HG02885 (cell line): ENCODE results near the gene OPN1MW3.
"Not testable (repeated sequence)": the region's sequence is repeated elsewhere in the genome, so short reads cannot be mapped to it uniquely, and the experiment has no call there.

Experiments
- ATAC-seq: cut with Tn5 transposase; IDR thresholded peaks from one replicate; pipeline ENCODE4 v1.9.1; 2021; ENCODE audit warnings: mild to moderate bottlenecking; ENCODE audit not compliant: unreplicated experiment, poor library complexity

Gene OPN1MW3

DNA sequence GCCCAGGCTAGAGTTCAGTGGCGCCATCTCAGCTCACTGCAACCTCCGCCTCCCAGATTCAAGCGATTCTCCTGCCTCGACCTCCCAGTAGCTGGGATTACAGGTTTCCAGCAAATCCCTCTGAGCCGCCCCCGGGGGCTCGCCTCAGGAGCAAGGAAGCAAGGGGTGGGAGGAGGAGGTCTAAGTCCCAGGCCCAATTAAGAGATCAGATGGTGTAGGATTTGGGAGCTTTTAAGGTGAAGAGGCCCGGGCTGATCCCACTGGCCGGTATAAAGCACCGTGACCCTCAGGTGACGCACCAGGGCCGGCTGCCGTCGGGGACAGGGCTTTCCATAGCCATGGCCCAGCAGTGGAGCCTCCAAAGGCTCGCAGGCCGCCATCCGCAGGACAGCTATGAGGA lies at the start of gene OPN1MW3:
TSS of gene OPN1MW3 (plus strand) at position 301 of the 400 bp plus-strand sequence. CDS start at position 339, 38 bp downstream.
- not testable (repeated sequence) for ATAC-seq

DNA sequence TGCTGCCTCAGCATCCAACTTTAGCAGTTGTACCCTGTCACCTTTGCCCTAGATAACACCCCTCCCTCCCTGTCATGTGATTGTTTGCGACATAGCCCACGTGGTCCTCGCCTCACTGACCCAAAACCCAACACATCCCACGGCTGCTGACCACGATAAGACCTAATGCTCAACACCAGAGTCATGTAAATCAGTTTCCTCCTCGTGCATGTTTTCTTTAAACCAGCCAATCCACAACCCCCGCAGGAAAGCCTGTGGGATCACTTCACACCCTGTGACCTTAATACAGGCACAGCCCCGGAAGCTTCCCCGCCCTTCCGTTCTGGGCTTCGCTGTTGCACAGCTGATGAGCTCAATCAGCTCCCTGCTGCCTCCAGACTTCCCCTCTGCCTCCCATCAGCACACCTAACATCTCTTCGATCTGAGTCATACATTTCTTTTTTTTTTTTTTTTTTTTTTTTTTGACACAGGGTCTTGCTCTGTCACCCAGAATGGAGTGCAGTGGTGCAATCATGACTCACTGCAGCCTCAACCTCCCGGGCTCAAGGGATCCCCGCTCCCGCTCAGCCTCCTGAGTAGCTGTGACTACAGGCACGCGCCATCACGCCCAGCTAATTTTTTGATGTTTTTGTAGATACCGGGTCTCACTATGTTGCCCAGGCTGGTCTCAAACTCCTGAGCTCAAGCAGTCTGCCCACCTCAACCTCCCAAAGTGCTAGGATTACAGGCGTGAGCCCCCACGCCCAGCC lies 47.5 kb upstream of the OPN1MW3 start:
- ATAC-seq: peak; percentile 71

DNA sequence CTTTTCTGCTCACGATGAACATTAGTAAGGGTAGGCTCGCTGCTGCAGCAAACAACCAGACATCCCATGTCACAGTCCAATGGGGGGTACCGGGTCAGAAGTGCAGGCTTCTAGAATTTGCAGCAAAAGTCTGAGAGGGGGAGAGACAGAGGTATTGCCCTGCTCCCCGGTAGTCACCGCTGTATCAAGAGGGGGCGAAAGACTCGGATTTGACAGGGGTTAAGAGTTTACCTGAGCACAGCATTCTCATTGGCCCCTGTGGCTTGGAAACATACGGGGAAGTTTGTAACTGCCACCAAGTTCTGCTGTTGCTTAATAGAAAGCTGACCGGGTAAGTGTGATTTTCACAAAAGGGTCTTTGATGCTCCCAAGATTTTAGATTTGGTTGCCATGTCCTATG lies 46.3 kb upstream of the OPN1MW3 start:
- ATAC-seq: not testable (repeated sequence)

DNA sequence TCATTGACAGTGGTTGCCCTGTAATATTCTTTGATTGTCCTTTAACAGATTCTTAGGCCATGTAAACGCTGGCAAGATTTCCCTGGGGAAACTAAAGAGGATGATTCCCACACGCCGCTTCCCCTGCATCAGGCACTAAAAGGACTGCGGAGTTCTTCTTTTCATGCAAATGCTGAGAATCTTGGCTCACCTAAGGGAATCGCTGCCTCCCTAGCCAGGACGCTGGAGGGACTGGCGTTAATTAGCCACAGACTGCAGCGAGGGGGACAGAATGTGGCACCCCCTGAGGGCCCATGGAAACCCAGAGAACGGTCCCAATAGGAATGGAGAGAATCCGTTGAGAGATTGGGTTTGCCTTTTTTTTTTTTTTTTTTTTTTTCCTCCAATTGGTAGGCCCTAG lies 45.9 kb upstream of the OPN1MW3 start:
- not testable (repeated sequence) for ATAC-seq

DNA sequence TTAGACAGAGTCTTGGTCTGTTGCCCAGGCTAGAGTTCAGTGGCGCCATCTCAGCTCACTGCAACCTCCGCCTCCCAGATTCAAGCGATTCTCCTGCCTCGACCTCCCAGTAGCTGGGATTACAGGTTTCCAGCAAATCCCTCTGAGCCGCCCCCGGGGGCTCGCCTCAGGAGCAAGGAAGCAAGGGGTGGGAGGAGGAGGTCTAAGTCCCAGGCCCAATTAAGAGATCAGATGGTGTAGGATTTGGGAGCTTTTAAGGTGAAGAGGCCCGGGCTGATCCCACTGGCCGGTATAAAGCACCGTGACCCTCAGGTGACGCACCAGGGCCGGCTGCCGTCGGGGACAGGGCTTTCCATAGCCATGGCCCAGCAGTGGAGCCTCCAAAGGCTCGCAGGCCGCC lies 37.9 kb upstream of the OPN1MW3 start, which contains the start of gene OPN1MW2:
TSS of gene OPN1MW2 (plus strand) at position 301 of the 400 bp plus-strand sequence. CDS start at position 361, 60 bp downstream.
- not testable (repeated sequence) for ATAC-seq

DNA sequence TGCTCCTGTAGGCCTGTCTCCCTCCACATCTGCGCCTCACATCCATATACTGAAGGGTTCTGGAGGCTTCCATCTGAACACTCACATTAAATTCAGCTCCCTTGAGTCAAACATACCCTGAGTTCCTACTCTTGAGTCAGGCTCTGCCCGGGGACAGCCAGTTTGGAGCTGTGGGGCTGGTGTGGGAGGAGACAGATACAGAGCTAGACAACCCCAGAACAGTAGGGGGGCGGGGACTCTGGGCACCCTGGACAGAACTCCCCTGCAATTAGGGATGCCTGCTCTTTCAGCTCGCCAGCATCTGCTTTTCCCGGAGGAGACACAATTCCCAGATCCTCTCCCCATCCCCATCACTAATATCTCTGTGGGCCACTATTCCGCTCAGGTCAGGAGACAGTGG lies 32.1 kb upstream of the OPN1MW3 start:
- ATAC-seq: not testable (repeated sequence)

DNA sequence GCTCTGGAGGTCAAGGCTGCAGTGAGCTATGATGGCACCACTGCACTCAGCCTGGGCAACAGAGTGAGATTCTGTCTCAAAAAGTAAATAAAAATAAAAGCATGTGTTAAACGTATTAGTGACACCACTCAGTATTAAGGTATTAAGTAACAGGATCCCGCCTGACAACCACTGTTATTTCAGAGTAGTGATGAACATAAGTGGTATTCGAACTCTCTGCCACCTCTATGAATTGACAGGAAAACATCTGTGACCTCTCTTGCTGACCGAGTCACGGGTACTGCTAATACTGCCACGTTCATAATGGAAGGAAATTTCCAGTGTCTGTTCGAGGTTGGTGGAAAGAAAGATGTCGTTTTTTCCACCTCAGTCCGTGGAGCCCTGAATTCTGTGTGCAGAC lies 30.7 kb upstream of the OPN1MW3 start:
- not testable (repeated sequence) for ATAC-seq

DNA sequence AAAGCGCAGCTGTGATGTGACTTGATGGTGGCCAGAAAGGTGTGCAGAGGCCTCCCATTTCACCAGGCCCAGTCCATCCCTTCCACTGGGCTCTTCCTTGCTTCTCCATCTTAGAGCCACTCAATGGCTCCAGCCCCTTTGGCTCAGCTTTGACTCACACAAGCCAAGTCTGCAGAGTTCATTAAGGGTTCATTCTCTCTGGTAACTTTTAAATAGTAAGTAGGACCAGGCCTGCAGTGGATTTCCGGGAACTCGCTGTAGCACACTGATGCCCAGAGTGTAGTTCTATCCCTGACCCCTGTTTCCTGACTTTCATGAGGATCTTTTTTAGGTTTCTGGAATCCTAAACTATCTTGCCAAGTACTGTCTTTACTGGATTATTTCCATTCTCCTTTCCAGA lies 25.9 kb upstream of the OPN1MW3 start:
- not testable (repeated sequence) for ATAC-seq

DNA sequence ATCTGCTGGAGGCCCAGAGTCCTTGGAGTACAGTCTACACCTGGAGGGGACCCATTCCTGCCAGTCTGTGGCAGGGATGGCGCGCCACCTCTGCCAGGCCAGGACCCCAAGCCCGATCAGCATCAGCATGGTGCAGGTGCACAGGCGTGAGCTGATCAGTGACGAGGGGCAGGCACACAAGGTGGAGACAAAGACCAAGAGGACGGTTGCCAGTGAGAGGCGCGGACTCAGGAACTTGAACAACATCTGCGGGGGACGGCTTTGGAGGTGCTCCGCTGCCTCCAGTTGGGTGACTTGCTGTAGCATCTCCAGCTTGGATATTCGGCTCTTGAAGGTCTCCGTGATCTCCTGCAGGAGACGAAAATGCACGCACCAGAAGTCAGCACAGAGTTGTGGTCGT lies 23.8 kb upstream of the OPN1MW3 start:
- not testable (repeated sequence) for ATAC-seq

DNA sequence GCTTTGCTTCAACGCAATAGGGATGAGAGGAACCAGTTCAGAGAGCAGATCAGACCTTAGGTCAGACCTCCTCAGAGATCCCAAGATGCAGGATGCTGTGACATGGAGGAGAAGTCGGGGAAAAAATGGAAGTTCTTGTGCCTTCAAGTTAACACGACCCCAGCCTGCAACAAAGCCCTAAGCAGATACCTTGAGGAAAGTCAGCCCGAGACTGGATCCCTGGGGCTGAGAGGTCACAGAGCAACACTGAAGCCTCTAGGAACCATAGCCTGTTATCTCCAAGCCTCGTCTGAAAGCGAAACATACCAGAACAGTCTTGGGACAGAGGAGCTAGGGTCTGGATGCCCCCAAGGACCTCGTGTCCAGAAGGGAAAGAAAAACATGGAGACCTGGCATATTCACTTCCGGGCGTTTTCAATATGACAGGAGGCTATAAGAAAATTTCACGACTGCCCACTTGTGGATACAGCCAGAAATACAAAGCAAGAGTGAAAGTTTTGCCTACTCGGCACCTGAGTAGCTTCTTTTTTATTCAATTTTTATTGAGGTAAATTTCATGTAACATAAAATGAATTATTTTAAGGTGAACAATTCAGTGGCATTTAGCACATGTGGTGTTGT lies 18.3 kb upstream of the OPN1MW3 start:
- ATAC-seq: not testable (repeated sequence)

DNA sequence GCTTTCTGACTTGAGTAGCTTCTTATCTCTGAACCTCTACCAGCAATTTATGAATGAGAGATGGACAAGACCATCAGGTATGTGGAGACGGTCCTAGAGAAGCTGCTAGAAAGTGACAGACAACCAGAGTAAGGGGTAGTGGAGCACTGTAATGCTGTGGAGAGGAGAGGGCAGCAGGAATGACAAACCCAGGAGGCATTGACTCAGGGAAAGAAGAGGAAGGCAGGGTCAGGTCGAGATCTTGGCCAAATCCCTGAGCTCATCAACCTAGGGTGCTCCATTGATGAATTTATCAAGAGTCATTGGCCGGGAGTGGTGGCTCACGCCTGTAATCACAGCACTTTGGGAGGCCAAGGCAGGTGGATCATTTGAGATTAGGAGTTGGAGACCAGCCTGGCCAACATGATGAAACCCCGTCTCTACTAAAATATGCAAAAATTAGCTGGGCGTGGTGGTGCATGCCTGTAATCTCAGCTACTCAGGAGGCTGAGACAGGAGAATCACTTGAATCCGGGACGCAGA lies 17.3 kb upstream of the OPN1MW3 start:
- ATAC-seq: not testable (repeated sequence)

DNA sequence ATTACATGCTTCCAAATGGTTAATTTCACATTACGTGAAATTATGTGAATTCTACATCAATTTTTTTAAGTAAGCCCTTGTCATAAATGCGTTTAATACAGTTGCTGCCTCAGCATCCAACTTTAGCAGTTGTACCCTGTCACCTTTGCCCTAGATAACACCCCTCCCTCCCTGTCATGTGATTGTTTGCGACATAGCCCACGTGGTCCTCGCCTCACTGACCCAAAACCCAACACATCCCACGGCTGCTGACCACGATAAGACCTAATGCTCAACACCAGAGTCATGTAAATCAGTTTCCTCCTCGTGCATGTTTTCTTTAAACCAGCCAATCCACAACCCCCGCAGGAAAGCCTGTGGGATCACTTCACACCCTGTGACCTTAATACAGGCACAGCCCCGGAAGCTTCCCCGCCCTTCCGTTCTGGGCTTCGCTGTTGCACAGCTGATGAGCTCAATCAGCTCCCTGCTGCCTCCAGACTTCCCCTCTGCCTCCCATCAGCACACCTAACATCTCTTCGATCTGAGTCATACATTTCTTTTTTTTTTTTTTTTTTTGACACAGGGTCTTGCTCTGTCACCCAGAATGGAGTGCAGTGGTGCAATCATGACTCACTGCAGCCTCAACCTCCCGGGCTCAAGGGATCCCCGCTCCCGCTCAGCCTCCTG lies 9.9 kb upstream of the OPN1MW3 start:
- peak; percentile 86 for ATAC-seq

DNA sequence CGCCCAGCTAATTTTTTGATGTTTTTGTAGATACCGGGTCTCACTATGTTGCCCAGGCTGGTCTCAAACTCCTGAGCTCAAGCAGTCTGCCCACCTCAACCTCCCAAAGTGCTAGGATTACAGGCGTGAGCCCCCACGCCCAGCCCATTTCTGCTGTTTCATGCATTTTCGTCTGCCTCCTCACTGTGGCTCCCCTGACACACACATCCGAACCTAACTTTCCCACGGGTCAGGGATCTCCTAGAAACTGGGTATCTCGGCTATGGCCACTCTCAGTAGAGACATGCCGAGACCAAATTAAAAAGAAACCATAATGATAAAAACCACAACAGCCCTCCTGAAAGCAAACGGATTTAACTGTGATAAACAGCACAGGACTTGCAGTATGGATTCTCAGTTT lies 9.3 kb upstream of the OPN1MW3 start:
- not testable (repeated sequence) for ATAC-seq

DNA sequence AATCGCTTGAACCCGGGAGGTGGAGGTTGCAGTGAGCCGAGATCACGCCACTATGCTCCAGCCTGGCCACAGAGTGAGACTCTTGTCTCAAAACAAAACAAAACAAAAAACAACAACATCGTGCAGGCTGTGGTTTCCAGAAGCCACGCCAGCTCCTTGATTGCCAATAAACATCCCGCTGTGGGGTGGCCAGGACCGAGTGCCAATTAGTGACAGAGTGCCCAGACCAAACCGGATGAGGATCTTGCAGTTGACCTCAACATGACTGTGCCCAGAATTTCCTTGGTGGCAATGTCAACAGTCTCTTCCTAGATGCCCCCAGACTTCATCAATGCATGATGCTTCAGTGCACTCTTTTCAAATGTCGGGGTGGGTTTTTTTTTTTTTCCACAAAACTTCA lies 1.3 kb downstream of the OPN1MW3 start:
- ATAC-seq: not testable (repeated sequence)

DNA sequence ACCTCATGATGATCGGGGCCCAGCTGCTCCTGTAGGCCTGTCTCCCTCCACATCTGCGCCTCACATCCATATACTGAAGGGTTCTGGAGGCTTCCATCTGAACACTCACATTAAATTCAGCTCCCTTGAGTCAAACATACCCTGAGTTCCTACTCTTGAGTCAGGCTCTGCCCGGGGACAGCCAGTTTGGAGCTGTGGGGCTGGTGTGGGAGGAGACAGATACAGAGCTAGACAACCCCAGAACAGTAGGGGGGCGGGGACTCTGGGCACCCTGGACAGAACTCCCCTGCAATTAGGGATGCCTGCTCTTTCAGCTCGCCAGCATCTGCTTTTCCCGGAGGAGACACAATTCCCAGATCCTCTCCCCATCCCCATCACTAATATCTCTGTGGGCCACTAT lies 5.7 kb downstream of the OPN1MW3 start:
- ATAC-seq: not testable (repeated sequence)

DNA sequence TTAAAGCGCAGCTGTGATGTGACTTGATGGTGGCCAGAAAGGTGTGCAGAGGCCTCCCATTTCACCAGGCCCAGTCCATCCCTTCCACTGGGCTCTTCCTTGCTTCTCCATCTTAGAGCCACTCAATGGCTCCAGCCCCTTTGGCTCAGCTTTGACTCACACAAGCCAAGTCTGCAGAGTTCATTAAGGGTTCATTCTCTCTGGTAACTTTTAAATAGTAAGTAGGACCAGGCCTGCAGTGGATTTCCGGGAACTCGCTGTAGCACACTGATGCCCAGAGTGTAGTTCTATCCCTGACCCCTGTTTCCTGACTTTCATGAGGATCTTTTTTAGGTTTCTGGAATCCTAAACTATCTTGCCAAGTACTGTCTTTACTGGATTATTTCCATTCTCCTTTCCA lies 11.9 kb downstream of the OPN1MW3 start:
- ATAC-seq: not testable (repeated sequence)

DNA sequence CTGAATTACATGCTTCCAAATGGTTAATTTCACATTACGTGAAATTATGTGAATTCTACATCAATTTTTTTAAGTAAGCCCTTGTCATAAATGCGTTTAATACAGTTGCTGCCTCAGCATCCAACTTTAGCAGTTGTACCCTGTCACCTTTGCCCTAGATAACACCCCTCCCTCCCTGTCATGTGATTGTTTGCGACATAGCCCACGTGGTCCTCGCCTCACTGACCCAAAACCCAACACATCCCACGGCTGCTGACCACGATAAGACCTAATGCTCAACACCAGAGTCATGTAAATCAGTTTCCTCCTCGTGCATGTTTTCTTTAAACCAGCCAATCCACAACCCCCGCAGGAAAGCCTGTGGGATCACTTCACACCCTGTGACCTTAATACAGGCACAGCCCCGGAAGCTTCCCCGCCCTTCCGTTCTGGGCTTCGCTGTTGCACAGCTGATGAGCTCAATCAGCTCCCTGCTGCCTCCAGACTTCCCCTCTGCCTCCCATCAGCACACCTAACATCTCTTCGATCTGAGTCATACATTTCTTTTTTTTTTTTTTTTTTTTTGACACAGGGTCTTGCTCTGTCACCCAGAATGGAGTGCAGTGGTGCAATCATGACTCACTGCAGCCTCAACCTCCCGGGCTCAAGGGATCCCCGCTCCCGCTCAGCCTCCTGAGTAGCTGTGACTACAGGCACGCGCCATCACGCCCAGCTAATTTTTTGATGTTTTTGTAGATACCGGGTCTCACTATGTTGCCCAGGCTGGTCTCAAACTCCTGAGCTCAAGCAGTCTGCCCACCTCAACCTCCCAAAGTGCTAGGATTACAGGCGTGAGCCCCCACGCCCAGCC lies 27.3 kb downstream of the OPN1MW3 start:
- peak; percentile 73 for ATAC-seq

DNA sequence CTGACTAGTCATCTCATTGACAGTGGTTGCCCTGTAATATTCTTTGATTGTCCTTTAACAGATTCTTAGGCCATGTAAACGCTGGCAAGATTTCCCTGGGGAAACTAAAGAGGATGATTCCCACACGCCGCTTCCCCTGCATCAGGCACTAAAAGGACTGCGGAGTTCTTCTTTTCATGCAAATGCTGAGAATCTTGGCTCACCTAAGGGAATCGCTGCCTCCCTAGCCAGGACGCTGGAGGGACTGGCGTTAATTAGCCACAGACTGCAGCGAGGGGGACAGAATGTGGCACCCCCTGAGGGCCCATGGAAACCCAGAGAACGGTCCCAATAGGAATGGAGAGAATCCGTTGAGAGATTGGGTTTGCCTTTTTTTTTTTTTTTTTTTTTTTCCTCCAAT lies 29.0 kb downstream of the OPN1MW3 start:
- not testable (repeated sequence) for ATAC-seq

DNA sequence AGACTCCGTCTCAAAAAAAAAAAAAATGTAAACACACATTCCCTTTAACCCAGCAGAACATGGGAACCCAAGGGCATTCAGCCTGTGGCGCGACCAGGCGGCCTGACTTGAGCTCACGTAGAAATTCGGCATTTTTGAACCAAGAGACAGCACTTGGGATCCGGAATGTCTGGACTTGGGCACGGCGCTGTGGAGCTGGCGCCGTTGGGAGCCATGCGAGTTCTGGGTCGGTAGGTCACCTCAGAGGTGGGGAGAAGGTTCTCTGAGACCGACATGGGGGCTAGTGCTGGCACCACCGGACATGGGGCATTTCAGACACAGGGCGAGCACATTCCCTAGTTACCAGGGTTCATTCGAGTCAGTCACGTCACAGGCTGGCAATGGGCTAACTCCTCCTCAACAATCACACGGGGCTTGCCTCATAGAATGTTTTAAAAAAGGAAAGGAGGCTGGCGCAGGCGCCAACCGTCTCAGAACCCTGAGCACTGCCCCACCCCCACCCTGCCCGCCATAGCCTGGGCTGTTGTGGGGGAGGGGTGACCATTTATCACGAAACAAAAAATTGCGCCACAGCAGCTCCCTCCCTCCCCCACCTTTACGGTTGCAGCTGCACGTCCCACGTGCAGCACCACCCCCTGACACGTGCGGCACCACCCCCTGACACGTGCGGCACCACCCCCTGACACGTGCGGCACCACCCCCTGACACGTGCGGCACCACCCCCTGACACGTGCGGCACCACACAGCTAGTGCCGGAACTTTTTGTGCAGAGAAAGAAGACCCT lies 37.6 kb downstream of the OPN1MW3 start, which contains the start of gene TEX28:
TSS of gene TEX28 (minus strand) at position 334 of the 784 bp plus-strand sequence. CDS start 3,007 bp downstream, outside the sequence.
- ATAC-seq: no peak
